WERI-Rb-1 (cell line): ENCODE measurements around the gene CST9L.

ENCODE experiments used
- DNase-seq: peaks from one replicate; pipeline ENCODE4 v3.0.0-alpha.2; 2020
- H3K27ac ChIP-seq: fragments of 250-450 bp; sonication (Bioruptor Pico); 2 replicates; pipeline ENCODE4 v1.5.1; 2020; ENCODE audit warnings: mild to moderate bottlenecking, moderate library complexity
- H3K27me3 ChIP-seq: fragments of 250-450 bp; sonication (Bioruptor Pico); 2 replicates; pipeline ENCODE4 v1.5.1; 2021; ENCODE audit warnings: mild to moderate bottlenecking, low read depth, moderate library complexity; ENCODE audit not compliant: insufficient read depth, severe bottlenecking
- H3K36me3 ChIP-seq: fragments of 250-450 bp; sonication (Bioruptor Pico); 2 replicates; pipeline ENCODE4 v1.5.1; 2020; ENCODE audit warnings: mild to moderate bottlenecking, moderate library complexity
- H3K4me3 ChIP-seq: 2 replicates; pipeline ENCODE4 v1.5.1; 2011; ENCODE audit warnings: low read depth, mild to moderate bottlenecking, control low read depth, low read length
- H3K9me3 ChIP-seq: fragments of 250-450 bp; sonication (Bioruptor Pico); 2 replicates; pipeline ENCODE4 v1.5.1; 2021; ENCODE audit warnings: mild to moderate bottlenecking, moderate library complexity; ENCODE audit not compliant: severe bottlenecking
- TF ChIP-seq, protein P1 (sequence below): IDR thresholded peaks from 2 replicates; pipeline ENCODE4 v1.5.1; 2011; ENCODE audit warnings: low read depth, mild to moderate bottlenecking, control low read depth, inconsistent platforms, low read length

CST9L gene

DNA sequence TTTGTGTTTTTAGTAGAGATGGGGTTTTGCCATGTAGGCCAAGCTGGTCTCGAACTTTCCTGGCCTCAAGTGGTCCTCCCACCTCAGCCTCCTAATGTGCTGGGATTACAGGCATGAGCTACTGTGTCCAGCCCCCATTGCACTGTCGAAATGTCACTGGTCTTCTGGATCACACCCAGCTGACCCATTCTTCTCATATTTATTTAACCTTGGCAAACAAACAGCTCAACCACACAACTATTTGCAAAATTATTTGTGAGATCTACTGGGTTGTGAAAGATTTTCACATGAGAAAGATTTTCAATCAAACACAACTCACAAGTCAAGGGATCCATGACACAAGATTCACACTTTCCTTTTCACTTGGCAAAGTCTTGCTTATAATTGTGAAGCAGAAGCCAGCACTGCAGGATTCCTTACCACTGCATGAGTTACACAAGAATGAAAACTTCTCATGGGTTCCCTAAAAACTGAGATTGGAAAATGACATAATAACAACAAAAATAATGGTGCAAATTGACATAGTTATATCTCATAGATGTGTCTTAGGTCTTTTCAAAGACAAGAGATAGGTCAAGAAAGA lies 2.0 kb upstream of the CST9L start:
- Histone ChIP-seq H3K9me3 (no peaks in the 10 kb centered on the region), H3K36me3 (no peaks in the 10 kb centered on the region), H3K4me3 (no peak overlapping the region), H3K27me3 (peaks cover 6% of the 10 kb centered on the region), H3K27ac (no peak overlapping the region)
- DNase-seq = no peak
- TF ChIP-seq, protein P1, sequence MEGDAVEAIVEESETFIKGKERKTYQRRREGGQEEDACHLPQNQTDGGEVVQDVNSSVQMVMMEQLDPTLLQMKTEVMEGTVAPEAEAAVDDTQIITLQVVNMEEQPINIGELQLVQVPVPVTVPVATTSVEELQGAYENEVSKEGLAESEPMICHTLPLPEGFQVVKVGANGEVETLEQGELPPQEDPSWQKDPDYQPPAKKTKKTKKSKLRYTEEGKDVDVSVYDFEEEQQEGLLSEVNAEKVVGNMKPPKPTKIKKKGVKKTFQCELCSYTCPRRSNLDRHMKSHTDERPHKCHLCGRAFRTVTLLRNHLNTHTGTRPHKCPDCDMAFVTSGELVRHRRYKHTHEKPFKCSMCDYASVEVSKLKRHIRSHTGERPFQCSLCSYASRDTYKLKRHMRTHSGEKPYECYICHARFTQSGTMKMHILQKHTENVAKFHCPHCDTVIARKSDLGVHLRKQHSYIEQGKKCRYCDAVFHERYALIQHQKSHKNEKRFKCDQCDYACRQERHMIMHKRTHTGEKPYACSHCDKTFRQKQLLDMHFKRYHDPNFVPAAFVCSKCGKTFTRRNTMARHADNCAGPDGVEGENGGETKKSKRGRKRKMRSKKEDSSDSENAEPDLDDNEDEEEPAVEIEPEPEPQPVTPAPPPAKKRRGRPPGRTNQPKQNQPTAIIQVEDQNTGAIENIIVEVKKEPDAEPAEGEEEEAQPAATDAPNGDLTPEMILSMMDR = no peak

DNA sequence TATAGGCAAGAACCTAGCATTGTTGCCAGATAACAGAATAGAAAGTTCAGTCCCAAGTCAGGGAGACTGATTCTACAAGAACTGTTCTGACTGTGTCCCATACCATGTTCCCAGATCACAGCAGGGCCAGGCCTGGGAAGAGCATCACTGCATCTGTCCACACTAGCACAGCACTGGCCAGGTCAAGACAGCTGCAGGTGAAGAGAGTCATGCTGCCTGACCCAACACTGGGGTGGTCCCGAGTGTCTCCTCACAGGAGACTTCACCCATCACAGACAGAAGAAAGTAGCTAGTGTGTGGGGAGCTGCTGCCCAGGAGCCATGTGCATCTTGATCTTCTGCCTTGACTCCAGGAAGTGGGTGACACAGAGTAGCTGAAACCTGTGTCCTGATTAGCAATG lies 1.3 kb upstream of the CST9L start:
- TF ChIP-seq, protein P1 = no peak
- H3K27me3 ChIP-seq = peaks cover 6% of the 10 kb centered on the region

DNA sequence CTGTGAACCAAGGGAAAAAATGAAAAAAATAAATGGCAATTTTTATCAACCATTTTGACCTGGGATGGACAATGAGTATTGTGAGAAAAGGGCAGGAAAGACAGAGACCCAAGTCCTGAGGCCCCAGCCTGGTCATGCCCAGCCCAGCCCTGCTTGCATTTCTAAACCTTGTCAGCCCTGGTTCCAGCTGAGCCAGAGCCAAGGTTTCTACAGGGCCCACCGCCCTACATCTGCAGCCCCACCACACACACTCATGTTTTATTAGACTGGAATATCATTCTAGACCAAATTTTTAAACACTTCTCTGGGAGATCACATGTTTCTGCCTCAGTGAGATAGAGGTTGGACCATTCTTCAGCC lies 667 bp upstream of the CST9L start:
- no peak for DNase-seq
- H3K4me3 ChIP-seq = no peak overlapping the region
- H3K27me3 ChIP-seq = peaks cover 6% of the 10 kb centered on the region
- H3K27ac ChIP-seq = no peak overlapping the region
- no peaks in the 10 kb centered on the region for H3K36me3 ChIP-seq
- no peaks in the 10 kb centered on the region for H3K9me3 ChIP-seq
- TF ChIP-seq, protein P1 = no peak

More for the DNA sequence above, 1.3 kb upstream of the CST9L start:
- H3K27ac ChIP-seq = no peak overlapping the region
- H3K4me3 ChIP-seq = no peak overlapping the region
- H3K9me3 ChIP-seq = no peaks in the 10 kb centered on the region
- H3K36me3 ChIP-seq = no peaks in the 10 kb centered on the region
- DNase-seq = no peak

DNA sequence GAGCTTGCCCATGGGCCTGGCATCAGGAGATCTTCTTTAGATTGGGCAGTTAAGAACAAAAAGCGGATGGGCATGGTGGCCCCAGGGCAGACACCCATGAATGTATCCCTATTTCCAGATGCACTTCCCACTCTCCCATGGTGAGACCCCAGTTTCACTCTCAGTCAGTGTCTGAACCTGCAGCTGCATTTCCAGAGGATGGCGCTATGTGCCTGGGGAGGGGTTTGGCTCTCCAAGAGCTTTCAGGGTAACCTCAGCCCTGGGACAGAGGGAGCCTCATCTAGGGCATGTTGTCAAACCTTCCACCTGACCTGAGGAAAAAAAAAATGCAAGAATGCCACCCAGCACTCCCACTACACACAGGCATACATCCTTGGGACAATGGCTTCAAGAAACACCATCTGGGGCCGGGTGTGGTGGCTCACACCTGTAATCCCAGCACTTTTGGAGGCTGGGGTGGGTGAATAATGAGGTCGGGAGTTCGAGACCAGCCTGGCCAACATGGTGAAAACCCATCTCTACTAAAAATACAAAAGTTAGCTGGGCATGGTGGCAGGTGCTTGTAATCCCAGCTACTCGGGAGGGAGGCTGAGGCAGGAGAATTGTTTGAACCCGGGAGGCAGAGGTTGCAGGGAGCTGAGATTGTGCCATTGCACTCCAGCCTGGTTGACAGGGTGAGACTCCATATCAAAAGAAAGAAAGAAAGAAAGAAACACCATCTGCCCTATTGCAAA lies 1.9 kb downstream of the CST9L start:
- H3K27ac ChIP-seq = no peak overlapping the region
- no peak overlapping the region for H3K4me3 ChIP-seq
- H3K27me3 ChIP-seq = peaks cover 6% of the 10 kb centered on the region
- peaks cover 7% of the 10 kb centered on the region for H3K9me3 ChIP-seq
- TF ChIP-seq, protein P1 = no peak
- DNase-seq = no peak
- H3K36me3 ChIP-seq = no peaks in the 10 kb centered on the region

DNA sequence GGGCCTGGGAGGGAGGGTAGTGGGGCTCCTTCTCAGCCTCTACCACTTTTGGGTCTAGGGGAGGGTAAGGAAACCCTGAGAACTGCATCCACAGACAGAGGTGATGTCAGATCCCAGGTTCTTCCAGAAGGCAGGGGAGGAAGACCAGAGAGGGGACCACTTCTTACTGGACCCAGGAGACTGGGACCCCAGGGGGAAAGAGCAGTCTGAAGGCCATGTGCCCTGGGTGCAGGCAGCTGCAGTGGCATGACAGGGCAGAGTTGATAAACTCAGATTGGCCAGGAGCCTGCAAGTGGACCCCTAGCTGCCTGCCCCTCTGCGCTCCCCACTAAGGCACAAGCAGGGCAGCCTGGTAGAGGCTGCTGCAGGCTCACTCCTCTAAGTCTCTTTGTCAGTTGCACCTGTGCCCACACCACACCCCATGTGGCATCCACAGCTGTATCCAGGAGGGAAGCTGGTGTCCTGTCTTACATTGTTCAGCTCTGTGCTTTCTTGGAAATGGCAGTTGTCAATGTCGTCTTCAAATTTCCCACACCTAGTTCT lies 2.7 kb downstream of the CST9L start:
- no peak overlapping the region for H3K27ac ChIP-seq
- TF ChIP-seq, protein P1 = no peak
- H3K4me3 ChIP-seq = no peak overlapping the region
- peaks cover 9% of the 10 kb centered on the region for H3K9me3 ChIP-seq
- H3K27me3 ChIP-seq = peaks cover 6% of the 10 kb centered on the region
- no peaks in the 10 kb centered on the region for H3K36me3 ChIP-seq
- DNase-seq = no peak
